ENCODE results near the gene ARHGEF25. TPM values are rescaled to one million over a fixed set of nuclear protein-coding genes. Genes with fewer than 3 reads are reported as not detected.

ARHGEF25 gene
- 10 to 100 TPM; 12.7 to 20.1 TPM for total RNA-seq
- polyA plus RNA-seq (2013, experiment 1 of 2) = 45.1 TPM
- polyA plus RNA-seq (2013, experiment 2 of 2) = 39.1 TPM
- long read RNA-seq, experiment 1, partial matches to known transcripts = 5 of 7 reads
- long read RNA-seq, experiment 1, other reads (novel, unspliced or antisense) = 1 of 7 reads
- long read RNA-seq, experiment 2 = 0 reads
- long read RNA-seq, experiment 3, partial matches to known transcripts = 0 of 1 reads
- long read RNA-seq, experiment 3, other reads (novel, unspliced or antisense) = 0 of 1 reads
- long read RNA-seq, experiment 4 = 0 reads

DNA sequence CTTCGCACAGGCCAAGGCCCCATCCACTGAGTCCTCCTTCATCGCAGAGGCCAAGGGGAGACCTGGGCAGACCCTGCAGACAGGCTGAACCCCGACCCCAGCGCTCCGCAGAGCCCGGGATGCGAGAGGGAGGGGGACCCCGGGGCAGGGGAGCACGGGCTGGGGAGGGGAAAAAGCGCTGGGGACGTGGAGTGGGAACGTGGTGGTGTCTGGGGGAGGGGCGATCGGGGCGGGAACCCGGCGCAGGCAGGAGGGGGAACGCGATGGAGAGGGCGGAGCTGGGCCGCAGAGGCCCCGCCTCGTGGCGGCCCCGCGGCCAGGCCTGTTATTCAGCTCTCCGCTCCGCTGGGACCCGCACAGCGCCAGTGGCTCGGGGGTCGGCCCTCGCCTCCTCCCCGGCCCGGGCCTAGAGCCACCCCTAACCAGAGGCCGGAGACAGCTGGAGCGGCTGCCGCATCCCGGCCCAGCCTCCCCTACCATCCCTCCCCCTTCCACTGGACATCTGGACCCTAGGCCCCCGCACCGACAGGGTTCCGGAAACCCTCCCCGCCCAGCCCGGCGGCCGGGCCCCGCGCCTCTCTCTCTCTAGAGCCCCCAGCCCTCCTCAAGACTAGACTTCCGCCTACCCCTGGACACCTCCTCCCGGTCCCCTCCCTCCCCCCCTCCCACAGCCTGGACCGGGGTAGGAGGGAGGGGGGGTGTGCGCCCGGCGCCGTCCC, at the start of gene ARHGEF25:
Gene ARHGEF25, plus strand, starts transcription at position 328 of the 719 bp plus-strand sequence. CDS start 460 bp downstream, outside the sequence.
- TF ChIP-seq, protein P1, sequence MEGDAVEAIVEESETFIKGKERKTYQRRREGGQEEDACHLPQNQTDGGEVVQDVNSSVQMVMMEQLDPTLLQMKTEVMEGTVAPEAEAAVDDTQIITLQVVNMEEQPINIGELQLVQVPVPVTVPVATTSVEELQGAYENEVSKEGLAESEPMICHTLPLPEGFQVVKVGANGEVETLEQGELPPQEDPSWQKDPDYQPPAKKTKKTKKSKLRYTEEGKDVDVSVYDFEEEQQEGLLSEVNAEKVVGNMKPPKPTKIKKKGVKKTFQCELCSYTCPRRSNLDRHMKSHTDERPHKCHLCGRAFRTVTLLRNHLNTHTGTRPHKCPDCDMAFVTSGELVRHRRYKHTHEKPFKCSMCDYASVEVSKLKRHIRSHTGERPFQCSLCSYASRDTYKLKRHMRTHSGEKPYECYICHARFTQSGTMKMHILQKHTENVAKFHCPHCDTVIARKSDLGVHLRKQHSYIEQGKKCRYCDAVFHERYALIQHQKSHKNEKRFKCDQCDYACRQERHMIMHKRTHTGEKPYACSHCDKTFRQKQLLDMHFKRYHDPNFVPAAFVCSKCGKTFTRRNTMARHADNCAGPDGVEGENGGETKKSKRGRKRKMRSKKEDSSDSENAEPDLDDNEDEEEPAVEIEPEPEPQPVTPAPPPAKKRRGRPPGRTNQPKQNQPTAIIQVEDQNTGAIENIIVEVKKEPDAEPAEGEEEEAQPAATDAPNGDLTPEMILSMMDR (conservative IDR thresholded peaks at IDR 0.05) = no peak
- Histone ChIP-seq H3K9ac (ENCODE audit: extremely low read depth, low read length, poor library complexity, severe bottlenecking) (no peak within 1 kb of the TSS), H3K4me1 (ENCODE audit: control insufficient read depth, insufficient read depth, low read length) (no peaks in the 10 kb centered on the region), H3K9me3 (ENCODE audit: control insufficient read depth, low read length) (no peaks in the 10 kb centered on the region), H3K27me3 (ENCODE audit: control insufficient read depth, insufficient read depth, low read length, poor library complexity, severe bottlenecking) (peaks cover 36% of the 10 kb centered on the region), H3K4me3 (ENCODE audit: low read length) (peak within 1 kb of the TSS; percentile 78), H3K27ac (ENCODE audit: low read depth, low read length) (peak within 1 kb of the TSS; percentile 44), H3K36me3 (ENCODE audit: control insufficient read depth, insufficient read depth, low read length) (peaks cover 6% of the 10 kb centered on the region)
- peak; percentile 89 for DNase-seq
- Mint-ChIP-seq H3K27ac (no peak within 1 kb of the TSS), H3K9me3 (no peaks in the 10 kb centered on the region), H3K36me3 (ENCODE audit: low read depth) (peaks cover 30% of the 10 kb centered on the region), H3K4me1 (peaks cover 8% of the 10 kb centered on the region), H3K27me3 (ENCODE audit: insufficient read depth) (peaks cover 58% of the 10 kb centered on the region), H3K4me3 (peak within 1 kb of the TSS; percentile 63)
- WGBS, 2 experiments (ENCODE audit: insufficient coverage in 1 of 2, insufficient read length in 1 of 2) = 0% methylated on average over 13 to 50 of the region's 55 CpGs

DNA sequence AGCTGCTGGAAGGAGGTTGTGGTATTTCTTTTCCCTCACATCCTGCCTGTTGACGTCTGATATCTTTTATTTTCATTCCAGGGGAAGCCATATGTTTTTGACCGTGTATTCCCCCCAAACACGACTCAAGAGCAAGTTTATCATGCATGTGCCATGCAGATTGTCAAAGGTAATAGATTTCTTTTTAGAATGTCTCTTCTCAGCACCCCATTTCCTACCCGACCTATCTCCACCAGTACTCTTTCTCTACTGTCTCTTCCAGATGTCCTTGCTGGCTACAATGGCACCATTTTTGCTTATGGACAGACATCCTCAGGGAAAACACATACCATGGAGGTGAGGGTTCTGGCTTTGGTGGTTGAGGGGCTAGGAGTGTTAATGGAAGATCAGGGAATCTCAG, 47.9 kb upstream of the ARHGEF25 start:
- no peaks in the 10 kb centered on the region for H3K9me3 Mint-ChIP-seq
- H3K4me1 Mint-ChIP-seq = no peaks in the 10 kb centered on the region
- WGBS, 2 experiments (ENCODE audit: insufficient coverage in 1 of 2, insufficient read length in 1 of 2) = 89 to 93% methylated on average over 4 of the region's 4 CpGs
- peaks cover 2% of the 10 kb centered on the region for H3K36me3 Mint-ChIP-seq (ENCODE audit: low read depth)
- DNase-seq = no peak
- H3K4me3 Mint-ChIP-seq = no peak overlapping the region
- H3K27me3 Mint-ChIP-seq (ENCODE audit: insufficient read depth) = no peaks in the 10 kb centered on the region
- Histone ChIP-seq H3K9me3 (ENCODE audit: control insufficient read depth, low read length) (no peaks in the 10 kb centered on the region), H3K36me3 (ENCODE audit: control insufficient read depth, insufficient read depth, low read length) (no peaks in the 10 kb centered on the region), H3K4me3 (ENCODE audit: low read length) (no peak overlapping the region), H3K27me3 (ENCODE audit: control insufficient read depth, insufficient read depth, low read length, poor library complexity, severe bottlenecking) (no peaks in the 10 kb centered on the region), H3K9ac (ENCODE audit: extremely low read depth, low read length, poor library complexity, severe bottlenecking) (no peak overlapping the region), H3K27ac (ENCODE audit: low read depth, low read length) (no peak overlapping the region), H3K4me1 (ENCODE audit: control insufficient read depth, insufficient read depth, low read length) (no peaks in the 10 kb centered on the region)
- TF ChIP-seq, protein P1 (conservative IDR thresholded peaks at IDR 0.05) = no peak
- no peak overlapping the region for H3K27ac Mint-ChIP-seq

DNA sequence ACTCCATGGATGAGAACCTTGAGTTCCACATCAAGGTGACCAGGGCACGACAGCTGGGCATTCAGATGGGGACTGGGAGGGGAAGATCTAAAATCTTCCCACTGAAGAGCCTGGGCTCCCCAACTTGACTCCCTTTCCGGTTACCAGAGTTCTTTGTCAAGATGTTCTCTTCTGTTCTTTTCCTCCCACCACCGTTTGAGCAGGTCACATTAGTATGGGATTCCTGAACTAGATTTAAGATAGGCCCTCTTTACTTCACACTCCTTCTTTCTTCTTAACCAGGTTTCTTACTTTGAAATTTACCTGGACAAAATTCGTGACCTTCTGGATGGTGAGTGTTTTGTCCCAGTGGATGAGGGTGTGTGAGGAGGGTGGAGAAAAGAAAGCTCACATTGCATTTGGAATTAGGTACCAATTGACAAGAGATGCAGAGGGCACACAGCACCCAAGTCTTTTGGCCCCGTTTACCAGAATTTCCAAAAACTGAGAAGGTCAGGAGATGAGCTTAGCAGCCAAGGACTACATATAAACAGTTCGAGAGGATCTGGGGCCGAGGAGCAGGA, 47.0 kb upstream of the ARHGEF25 start:
- 90 to 95% methylated on average over 6 to 7 of the region's 7 CpGs for WGBS, 2 experiments (ENCODE audit: insufficient coverage in 1 of 2, insufficient read length in 1 of 2)
- no peaks in the 10 kb centered on the region for H3K27me3 Mint-ChIP-seq (ENCODE audit: insufficient read depth)
- no peaks in the 10 kb centered on the region for H3K9me3 Mint-ChIP-seq
- H3K27ac ChIP-seq (ENCODE audit: low read depth, low read length) = no peak overlapping the region
- H3K4me1 ChIP-seq (ENCODE audit: control insufficient read depth, insufficient read depth, low read length) = no peaks in the 10 kb centered on the region
- peaks cover 8% of the 10 kb centered on the region for H3K36me3 Mint-ChIP-seq (ENCODE audit: low read depth)
- no peak overlapping the region for H3K4me3 ChIP-seq (ENCODE audit: low read length)
- DNase-seq = no peak
- H3K27me3 ChIP-seq (ENCODE audit: control insufficient read depth, insufficient read depth, low read length, poor library complexity, severe bottlenecking) = no peaks in the 10 kb centered on the region
- H3K36me3 ChIP-seq (ENCODE audit: control insufficient read depth, insufficient read depth, low read length) = no peaks in the 10 kb centered on the region
- TF ChIP-seq, protein P1 (conservative IDR thresholded peaks at IDR 0.05) = no peak
- H3K9ac ChIP-seq (ENCODE audit: extremely low read depth, low read length, poor library complexity, severe bottlenecking) = no peak overlapping the region
- no peak overlapping the region for H3K27ac Mint-ChIP-seq
- no peak overlapping the region for H3K4me3 Mint-ChIP-seq
- no peaks in the 10 kb centered on the region for H3K9me3 ChIP-seq (ENCODE audit: control insufficient read depth, low read length)
- no peaks in the 10 kb centered on the region for H3K4me1 Mint-ChIP-seq

All from endodermal cell (in vitro differentiated cells).